ENCODE data around the gene PABPN1.

DNA sequence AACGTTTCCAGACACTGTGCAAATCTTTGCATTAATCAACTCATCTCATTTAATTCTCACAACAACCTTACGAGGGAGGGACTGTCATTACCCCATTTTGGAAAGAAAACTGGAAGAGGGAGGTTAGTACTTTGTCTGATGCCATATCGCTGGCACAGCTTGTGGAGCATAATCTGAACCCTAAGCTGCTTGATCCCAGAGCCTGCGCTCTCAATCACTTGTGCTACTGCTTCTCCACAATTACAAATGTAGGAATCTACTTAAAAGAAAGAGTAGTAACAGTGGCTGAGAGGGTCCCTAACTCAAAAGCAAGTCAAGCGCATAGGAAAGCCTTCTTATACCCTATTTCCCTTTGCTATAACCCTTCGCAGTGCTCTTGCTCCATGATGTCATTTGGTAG lies 40.5 kb downstream of the PABPN1 start:
- TF ChIP-seq, protein P1, sequence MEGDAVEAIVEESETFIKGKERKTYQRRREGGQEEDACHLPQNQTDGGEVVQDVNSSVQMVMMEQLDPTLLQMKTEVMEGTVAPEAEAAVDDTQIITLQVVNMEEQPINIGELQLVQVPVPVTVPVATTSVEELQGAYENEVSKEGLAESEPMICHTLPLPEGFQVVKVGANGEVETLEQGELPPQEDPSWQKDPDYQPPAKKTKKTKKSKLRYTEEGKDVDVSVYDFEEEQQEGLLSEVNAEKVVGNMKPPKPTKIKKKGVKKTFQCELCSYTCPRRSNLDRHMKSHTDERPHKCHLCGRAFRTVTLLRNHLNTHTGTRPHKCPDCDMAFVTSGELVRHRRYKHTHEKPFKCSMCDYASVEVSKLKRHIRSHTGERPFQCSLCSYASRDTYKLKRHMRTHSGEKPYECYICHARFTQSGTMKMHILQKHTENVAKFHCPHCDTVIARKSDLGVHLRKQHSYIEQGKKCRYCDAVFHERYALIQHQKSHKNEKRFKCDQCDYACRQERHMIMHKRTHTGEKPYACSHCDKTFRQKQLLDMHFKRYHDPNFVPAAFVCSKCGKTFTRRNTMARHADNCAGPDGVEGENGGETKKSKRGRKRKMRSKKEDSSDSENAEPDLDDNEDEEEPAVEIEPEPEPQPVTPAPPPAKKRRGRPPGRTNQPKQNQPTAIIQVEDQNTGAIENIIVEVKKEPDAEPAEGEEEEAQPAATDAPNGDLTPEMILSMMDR (conservative IDR thresholded peaks at IDR 0.05), result no peak
- no peak for TF ChIP-seq ZFX (IDR thresholded peaks at IDR 0.05)
